HG03064 (cell line): ENCODE results near the gene PAX7.

Experiments
- ATAC-seq: cut with Tn5 transposase; IDR thresholded peaks from one replicate; pipeline ENCODE4 v1.9.1; 2021; ENCODE audit warnings: low read depth; ENCODE audit not compliant: unreplicated experiment

The PAX7 gene

GRCh38 chr1:18787825-18788385 lies 157.3 kb downstream of the PAX7 start:
- ATAC-seq = no peak

- ATAC-seq = no peak
Measured at GRCh38 chr1:18789246-18789645, 158.6 kb downstream of the PAX7 start.

DNA sequence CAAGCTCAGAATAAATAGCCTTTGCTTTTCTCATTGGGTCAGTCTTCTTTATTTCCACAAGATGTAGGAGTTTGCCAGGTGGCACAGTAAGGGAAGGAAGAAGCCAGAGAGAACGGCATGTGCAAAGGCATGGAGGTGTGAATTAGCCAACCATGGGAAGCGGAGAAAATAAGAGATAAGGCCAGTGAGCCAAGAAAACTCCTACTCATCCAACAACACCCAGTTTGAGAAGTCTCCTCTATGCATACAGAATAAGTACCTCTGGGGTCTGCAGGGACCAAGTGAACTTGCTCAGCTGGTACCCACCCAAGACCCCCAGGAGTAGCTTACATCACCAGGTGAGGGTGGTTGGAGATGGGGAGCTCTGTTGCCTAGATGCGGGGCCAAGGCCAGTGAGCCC lies 162.1 kb downstream of the PAX7 start:
- no peak for ATAC-seq

DNA sequence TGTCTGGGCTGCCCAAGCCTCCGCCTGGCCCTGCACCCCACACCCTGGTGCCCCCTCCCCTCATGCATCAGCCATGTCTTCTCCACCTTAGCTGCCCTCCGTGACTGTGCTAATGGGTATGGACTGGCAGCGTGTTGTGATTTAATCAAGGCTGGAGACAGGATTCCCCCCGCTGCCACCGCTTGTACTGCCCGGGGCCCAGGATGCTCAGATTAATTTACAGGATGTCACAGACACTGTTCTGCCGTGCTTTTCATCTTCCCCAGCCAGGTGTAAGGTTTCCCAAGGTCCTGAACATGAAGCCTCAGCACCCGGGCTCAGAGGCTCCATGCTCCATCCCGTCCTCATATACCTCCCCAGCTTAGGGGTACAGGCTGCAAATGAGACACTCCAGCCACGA lies 162.5 kb downstream of the PAX7 start:
- ATAC-seq = no peak

GRCh38 chr1:18794051-18794450 lies 163.4 kb downstream of the PAX7 start:
- no peak for ATAC-seq

GRCh38 chr1:18794561-18794960 lies 163.9 kb downstream of the PAX7 start:
- ATAC-seq = no peak

DNA sequence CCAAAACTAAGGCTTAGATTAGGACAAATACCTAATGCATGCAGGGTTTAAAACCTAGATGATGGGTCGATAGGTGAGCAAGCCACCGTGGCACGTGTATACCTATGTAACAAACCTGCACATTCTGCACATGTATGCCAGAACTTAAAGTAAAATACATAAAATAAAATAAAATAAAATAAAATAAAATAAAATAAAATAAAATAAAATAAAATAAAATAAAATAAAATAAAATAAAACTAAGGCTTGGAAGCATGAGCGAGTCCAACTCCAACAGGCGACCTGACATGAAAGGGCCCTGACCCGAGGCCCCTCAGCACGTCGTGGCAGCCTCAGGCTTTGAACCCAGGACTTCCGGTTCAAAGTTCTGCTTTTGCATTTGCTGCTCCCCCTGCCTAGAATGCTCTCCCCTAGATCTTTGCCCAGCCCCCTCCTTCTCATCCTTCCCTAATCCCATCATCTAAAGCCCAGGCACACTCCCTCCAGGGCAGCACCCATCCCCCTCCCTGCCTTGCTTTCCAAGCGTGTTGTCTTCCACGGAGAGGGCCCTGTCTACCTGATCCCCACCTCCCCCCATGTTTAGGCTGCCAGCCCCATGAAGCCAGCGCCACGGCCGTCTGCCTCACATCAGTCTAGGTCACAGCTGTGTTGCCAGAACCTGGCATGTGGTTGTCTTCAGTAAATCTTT lies 164.5 kb downstream of the PAX7 start:
- no peak for ATAC-seq

DNA sequence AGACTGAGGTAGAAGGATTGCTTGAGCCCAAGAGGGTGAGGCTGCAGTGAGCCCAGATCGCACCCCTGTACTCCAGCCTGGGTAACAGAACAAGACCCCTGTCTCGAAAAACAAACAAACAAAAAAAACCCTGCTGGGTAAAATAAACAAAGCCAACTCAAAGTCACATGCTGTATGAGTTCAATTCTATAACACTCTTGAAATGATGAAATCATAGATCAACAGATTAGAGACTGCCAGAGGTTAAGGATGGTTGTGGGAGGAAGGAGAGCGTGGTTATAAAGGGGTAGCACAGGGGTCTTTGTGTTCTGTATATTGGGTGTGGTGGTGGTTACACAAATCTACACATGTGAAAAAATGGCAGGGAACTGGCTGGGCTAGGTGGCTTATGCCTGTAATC lies 166.3 kb downstream of the PAX7 start:
- no peak for ATAC-seq
